GM12878 (cell line): Measurements from ENCODE around the gene TMPRSS7. TPM values are rescaled to one million over a fixed set of nuclear protein-coding genes. Genes with fewer than 3 reads are reported as not detected.

ENCODE experiments used
- BACH1 ChIP-seq: fragments of 450-650 bp; IDR thresholded peaks from 2 replicates; pipeline ENCODE4 v1.6.1; 2017; ENCODE audit warnings: mild to moderate bottlenecking, borderline replicate concordance
- CBX5 ChIP-seq: sonication (generic); IDR thresholded peaks from 2 replicates; pipeline ENCODE4 v1.6.1; 2016; ENCODE audit warnings: low read depth, moderate library complexity, mild to moderate bottlenecking, inconsistent platforms
- ESRRA ChIP-seq: IDR thresholded peaks from 2 replicates; pipeline ENCODE4 v1.6.1; 2012; ENCODE audit warnings: mild to moderate bottlenecking, low read length, improper control_type of control experiment
- ETV6 ChIP-seq, 2 experiments: fragments of 450-650 bp in 1 of 2; IDR thresholded peaks in 1 of 2; conservative IDR thresholded peaks in 1 of 2; 2 replicates each; pipeline ENCODE4 v1.6.1; 2014; ENCODE audit warnings: antibody characterized with exemption in 1 of 2, borderline replicate concordance in 1 of 2, low read depth in 1 of 2, mild to moderate bottlenecking in 1 of 2, moderate library complexity in 1 of 2
- HCFC1 ChIP-seq: fragments of 150-350 bp; IDR thresholded peaks from 2 replicates; pipeline ENCODE4 v1.6.1; 2014; ENCODE audit warnings: low read length
- JUND ChIP-seq: IDR thresholded peaks from 2 replicates; pipeline ENCODE4 v1.6.1; 2012; ENCODE audit warnings: low read depth, mild to moderate bottlenecking, low read length, improper control_type of control experiment, moderate library complexity
- MXI1 ChIP-seq: fragments of 150-350 bp; IDR thresholded peaks from 2 replicates; pipeline ENCODE4 v1.6.1; 2011; ENCODE audit warnings: low read depth, mild to moderate bottlenecking, inconsistent platforms, low read length, improper control_type of control experiment
- NFXL1 ChIP-seq: fragments of 450-650 bp; IDR thresholded peaks from 2 replicates; pipeline ENCODE4 v1.6.1; 2017; ENCODE audit warnings: antibody characterized with exemption, mild to moderate bottlenecking, borderline replicate concordance
- PKNOX1 ChIP-seq: fragments of 450-650 bp; IDR thresholded peaks from 2 replicates; pipeline ENCODE4 v1.6.1; 2016; ENCODE audit warnings: mild to moderate bottlenecking
- RAD51 ChIP-seq: fragments of 450-650 bp; IDR thresholded peaks from 2 replicates; pipeline ENCODE4 v1.6.1; 2016; ENCODE audit warnings: moderate library complexity, mild to moderate bottlenecking, inconsistent platforms
- RCOR1 ChIP-seq: conservative IDR thresholded peaks from 2 replicates; pipeline ENCODE4 v1.6.1; 2012; ENCODE audit warnings: low read depth, low read length, improper control_type of control experiment
- RELA ChIP-seq: fragments of 450-650 bp; IDR thresholded peaks from 2 replicates; pipeline ENCODE4 v1.8.0; 2014; ENCODE audit warnings: borderline replicate concordance; ENCODE audit not compliant: partially characterized antibody
- SPI1 ChIP-seq: IDR thresholded peaks from 2 replicates; pipeline ENCODE4 v1.6.1; 2011; ENCODE audit warnings: low read depth, mild to moderate bottlenecking, low read length, moderate library complexity, borderline replicate concordance; ENCODE audit not compliant: insufficient read depth
- STAT1 ChIP-seq: fragments of 450-650 bp; conservative IDR thresholded peaks from 2 replicates; pipeline ENCODE4 v1.6.1; 2014; ENCODE audit warnings: antibody characterized with exemption, mild to moderate bottlenecking
- STAT3 ChIP-seq: IDR thresholded peaks from 2 replicates; pipeline ENCODE4 v1.6.1; 2011; ENCODE audit warnings: low read depth, low read length, improper control_type of control experiment
- polyA plus RNA-seq, 11 experiments: library from polyadenylated mRNA; depleted of rRNA in 4 of 11; unstranded in 6 of 11; stranded (reverse) in 5 of 11; fragments of >200 nt; fragmentation: Nextera tagmentation in 4 of 11; fragmentation: Illumina TruSeq in 1 of 11; extraction: Ambion mirVana in 4 of 11; extraction: Trizol in 1 of 11; gene quantifications; 1 replicate in 1 of 11; 2 replicates in 10 of 11; pipeline versions ENCODE4 v1.2.1 to v1.2.3, GENCODE V29; 2011 to 2016; ENCODE audit warnings: inconsistent platforms in 2 of 11, missing spikeins in 2 of 11, low read depth in 1 of 11
- total RNA-seq, 4 experiments: library from RNA; depleted of rRNA in 3 of 4; stranded (reverse); fragments of >200 nt in 3 of 4; fragmentation: Illumina TruSeq in 1 of 4; extraction: Trizol in 1 of 4; gene quantifications; 2 replicates each; pipeline versions ENCODE4 v1.2.1 to v1.2.3, GENCODE V29; 2013 to 2021
- TF ChIP-seq, protein P1 (sequence below): fragments of 450-650 bp; IDR thresholded peaks from 2 replicates; pipeline ENCODE4 v1.6.1; 2016; ENCODE audit warnings: mild to moderate bottlenecking
- TF ChIP-seq, protein P2 (sequence below): fragments of 150-350 bp; IDR thresholded peaks from 2 replicates; pipeline ENCODE4 v1.6.1; 2016; ENCODE audit warnings: low read depth, low read length
- TF ChIP-seq, protein P3 (sequence below): fragments of 150-350 bp; IDR thresholded peaks from 2 replicates; pipeline ENCODE4 v1.6.1; 2014; ENCODE audit warnings: mild to moderate bottlenecking, low read depth, low read length
- TF ChIP-seq, protein P4 (sequence below): fragments of 450-650 bp; formaldehyde crosslinking; IDR thresholded peaks from 2 replicates; pipeline ENCODE4 v1.4.0; 2020; ENCODE audit warnings: mild to moderate bottlenecking, moderate library complexity

Gene TMPRSS7
- total and polyA plus RNA-seq, 10 of the 15 experiments (the other 5 are each of a cell fraction or from before 2014, with no cell fraction given), result 0.03 TPM; not detected in 9

- TF ChIP-seq, protein P1, sequence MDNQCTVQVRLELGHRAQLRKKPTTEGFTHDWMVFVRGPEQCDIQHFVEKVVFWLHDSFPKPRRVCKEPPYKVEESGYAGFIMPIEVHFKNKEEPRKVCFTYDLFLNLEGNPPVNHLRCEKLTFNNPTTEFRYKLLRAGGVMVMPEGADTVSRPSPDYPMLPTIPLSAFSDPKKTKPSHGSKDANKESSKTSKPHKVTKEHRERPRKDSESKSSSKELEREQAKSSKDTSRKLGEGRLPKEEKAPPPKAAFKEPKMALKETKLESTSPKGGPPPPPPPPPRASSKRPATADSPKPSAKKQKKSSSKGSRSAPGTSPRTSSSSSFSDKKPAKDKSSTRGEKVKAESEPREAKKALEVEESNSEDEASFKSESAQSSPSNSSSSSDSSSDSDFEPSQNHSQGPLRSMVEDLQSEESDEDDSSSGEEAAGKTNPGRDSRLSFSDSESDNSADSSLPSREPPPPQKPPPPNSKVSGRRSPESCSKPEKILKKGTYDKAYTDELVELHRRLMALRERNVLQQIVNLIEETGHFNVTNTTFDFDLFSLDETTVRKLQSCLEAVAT, result peak; percentile 85
- TF ChIP-seq SPI1 (0 out of 2 replicates have a peak, but pooled peaks have one; percentile 7), STAT3 (no peak), ETV6 (conservative IDR thresholded peaks at IDR 0.05 in 1 of 2, IDR thresholded peaks at IDR 0.05 in 1 of 2; ENCODE audit: borderline replicate concordance in 1 of 2, low read depth in 1 of 2) (peak in 1 of 2 experiments; percentile 57; a peak in 1 of 4 replicates), RCOR1 (no peak), JUND (peak; percentile 29; the same call in 1 of the 2 replicates), NFXL1 (no peak), MXI1 (no peak), PKNOX1 (no peak), HCFC1 (no peak), CBX5 (no peak), RAD51 (no peak), ESRRA (no peak), STAT1 (no peak), BACH1 (peak; percentile 72), RELA (peak; percentile 22)
- TF ChIP-seq, protein P2, sequence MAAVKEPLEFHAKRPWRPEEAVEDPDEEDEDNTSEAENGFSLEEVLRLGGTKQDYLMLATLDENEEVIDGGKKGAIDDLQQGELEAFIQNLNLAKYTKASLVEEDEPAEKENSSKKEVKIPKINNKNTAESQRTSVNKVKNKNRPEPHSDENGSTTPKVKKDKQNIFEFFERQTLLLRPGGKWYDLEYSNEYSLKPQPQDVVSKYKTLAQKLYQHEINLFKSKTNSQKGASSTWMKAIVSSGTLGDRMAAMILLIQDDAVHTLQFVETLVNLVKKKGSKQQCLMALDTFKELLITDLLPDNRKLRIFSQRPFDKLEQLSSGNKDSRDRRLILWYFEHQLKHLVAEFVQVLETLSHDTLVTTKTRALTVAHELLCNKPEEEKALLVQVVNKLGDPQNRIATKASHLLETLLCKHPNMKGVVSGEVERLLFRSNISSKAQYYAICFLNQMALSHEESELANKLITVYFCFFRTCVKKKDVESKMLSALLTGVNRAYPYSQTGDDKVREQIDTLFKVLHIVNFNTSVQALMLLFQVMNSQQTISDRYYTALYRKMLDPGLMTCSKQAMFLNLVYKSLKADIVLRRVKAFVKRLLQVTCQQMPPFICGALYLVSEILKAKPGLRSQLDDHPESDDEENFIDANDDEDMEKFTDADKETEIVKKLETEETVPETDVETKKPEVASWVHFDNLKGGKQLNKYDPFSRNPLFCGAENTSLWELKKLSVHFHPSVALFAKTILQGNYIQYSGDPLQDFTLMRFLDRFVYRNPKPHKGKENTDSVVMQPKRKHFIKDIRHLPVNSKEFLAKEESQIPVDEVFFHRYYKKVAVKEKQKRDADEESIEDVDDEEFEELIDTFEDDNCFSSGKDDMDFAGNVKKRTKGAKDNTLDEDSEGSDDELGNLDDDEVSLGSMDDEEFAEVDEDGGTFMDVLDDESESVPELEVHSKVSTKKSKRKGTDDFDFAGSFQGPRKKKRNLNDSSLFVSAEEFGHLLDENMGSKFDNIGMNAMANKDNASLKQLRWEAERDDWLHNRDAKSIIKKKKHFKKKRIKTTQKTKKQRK, result no peak
- TF ChIP-seq, protein P3, sequence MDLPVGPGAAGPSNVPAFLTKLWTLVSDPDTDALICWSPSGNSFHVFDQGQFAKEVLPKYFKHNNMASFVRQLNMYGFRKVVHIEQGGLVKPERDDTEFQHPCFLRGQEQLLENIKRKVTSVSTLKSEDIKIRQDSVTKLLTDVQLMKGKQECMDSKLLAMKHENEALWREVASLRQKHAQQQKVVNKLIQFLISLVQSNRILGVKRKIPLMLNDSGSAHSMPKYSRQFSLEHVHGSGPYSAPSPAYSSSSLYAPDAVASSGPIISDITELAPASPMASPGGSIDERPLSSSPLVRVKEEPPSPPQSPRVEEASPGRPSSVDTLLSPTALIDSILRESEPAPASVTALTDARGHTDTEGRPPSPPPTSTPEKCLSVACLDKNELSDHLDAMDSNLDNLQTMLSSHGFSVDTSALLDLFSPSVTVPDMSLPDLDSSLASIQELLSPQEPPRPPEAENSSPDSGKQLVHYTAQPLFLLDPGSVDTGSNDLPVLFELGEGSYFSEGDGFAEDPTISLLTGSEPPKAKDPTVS, result no peak
- TF ChIP-seq, protein P4, sequence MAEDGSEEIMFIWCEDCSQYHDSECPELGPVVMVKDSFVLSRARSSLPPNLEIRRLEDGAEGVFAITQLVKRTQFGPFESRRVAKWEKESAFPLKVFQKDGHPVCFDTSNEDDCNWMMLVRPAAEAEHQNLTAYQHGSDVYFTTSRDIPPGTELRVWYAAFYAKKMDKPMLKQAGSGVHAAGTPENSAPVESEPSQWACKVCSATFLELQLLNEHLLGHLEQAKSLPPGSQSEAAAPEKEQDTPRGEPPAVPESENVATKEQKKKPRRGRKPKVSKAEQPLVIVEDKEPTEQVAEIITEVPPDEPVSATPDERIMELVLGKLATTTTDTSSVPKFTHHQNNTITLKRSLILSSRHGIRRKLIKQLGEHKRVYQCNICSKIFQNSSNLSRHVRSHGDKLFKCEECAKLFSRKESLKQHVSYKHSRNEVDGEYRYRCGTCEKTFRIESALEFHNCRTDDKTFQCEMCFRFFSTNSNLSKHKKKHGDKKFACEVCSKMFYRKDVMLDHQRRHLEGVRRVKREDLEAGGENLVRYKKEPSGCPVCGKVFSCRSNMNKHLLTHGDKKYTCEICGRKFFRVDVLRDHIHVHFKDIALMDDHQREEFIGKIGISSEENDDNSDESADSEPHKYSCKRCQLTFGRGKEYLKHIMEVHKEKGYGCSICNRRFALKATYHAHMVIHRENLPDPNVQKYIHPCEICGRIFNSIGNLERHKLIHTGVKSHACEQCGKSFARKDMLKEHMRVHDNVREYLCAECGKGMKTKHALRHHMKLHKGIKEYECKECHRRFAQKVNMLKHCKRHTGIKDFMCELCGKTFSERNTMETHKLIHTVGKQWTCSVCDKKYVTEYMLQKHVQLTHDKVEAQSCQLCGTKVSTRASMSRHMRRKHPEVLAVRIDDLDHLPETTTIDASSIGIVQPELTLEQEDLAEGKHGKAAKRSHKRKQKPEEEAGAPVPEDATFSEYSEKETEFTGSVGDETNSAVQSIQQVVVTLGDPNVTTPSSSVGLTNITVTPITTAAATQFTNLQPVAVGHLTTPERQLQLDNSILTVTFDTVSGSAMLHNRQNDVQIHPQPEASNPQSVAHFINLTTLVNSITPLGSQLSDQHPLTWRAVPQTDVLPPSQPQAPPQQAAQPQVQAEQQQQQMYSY (CRISPR knock-in tag), result no peak
Measured at GRCh38 chr3:112115161-112115739, 80.7 kb downstream of the TMPRSS7 start (continued).
